Measurements from ENCODE around the gene FAM227A.

The FAM227A gene

GRCh38 chr22:38656256-38657044 lies at the start of gene FAM227A, which contains the start of gene CBY1:
Gene FAM227A (minus strand): TSS chr22:38656392. CDS start chr22:38650168, 6,224 bp downstream.
Gene CBY1 (plus strand): TSS chr22:38656638. CDS start chr22:38668055, 11,417 bp downstream.
- DNase-seq: peak; percentile 74 to 75

GRCh38 chr22:38705235-38706100 lies 49.3 kb upstream of the FAM227A start, which contains the start of gene GTPBP1:
Gene GTPBP1 (plus strand): TSS chr22:38705944. CDS start chr22:38705956, 12 bp downstream.
- DNase-seq: peak; percentile 92 to 96

- no peak for DNase-seq
Observed at GRCh38 chr22:38704654-38705234, 48.6 kb upstream of the FAM227A start.

- peak; percentile 97 for DNase-seq
Observed at GRCh38 chr22:38700789-38701628, 44.8 kb upstream of the FAM227A start, which contains the start of gene JOSD1. Gene JOSD1 (minus strand): TSS chr22:38700943. CDS start chr22:38699987, 956 bp downstream.

GRCh38 chr22:38700270-38700788 lies 44.1 kb upstream of the FAM227A start:
- DNase-seq: peak in 1 of 2 experiments; percentile 16

- no peak for DNase-seq
Observed at GRCh38 chr22:38699784-38700183, 43.6 kb upstream of the FAM227A start.

- no peak for DNase-seq
Observed at GRCh38 chr22:38699143-38699542, 43.0 kb upstream of the FAM227A start.

GRCh38 chr22:38698407-38699094 lies 42.4 kb upstream of the FAM227A start:
- no peak for DNase-seq

GRCh38 chr22:38697425-38698089 lies 41.4 kb upstream of the FAM227A start:
- DNase-seq: no peak

- peak; percentile 31 to 45 for DNase-seq
Observed at GRCh38 chr22:38696606-38697424, 40.6 kb upstream of the FAM227A start.

GRCh38 chr22:38694940-38695339 lies 38.7 kb upstream of the FAM227A start:
- DNase-seq: no peak

GRCh38 chr22:38694049-38694448 lies 37.9 kb upstream of the FAM227A start:
- DNase-seq: no peak

- DNase-seq: no peak
Observed at GRCh38 chr22:38689651-38690050, 33.5 kb upstream of the FAM227A start.

GRCh38 chr22:38685761-38686160 lies 29.6 kb upstream of the FAM227A start:
- DNase-seq: no peak

- DNase-seq: no peak
Observed at GRCh38 chr22:38684895-38685294, 28.7 kb upstream of the FAM227A start.

- DNase-seq: peak; percentile 70 to 73
Observed at GRCh38 chr22:38681582-38682335, 25.6 kb upstream of the FAM227A start, which contains the start of gene TOMM22. Gene TOMM22 (plus strand): TSS chr22:38681957. CDS start chr22:38681979, 22 bp downstream.

- DNase-seq: no peak
Observed at GRCh38 chr22:38675833-38676232, 19.6 kb upstream of the FAM227A start.

- no peak for DNase-seq
Observed at GRCh38 chr22:38674888-38675287, 18.7 kb upstream of the FAM227A start.
